NCI-H1694 treated with DMSO at 0.1 percent for 48 hours (cell line): ENCODE results near the gene ANKS3.

Source experiments
- DNase-seq: peaks from one replicate; lab custom pipeline; 2025; lab: John Stamatoyannopoulos, UW

ANKS3 gene

DNA sequence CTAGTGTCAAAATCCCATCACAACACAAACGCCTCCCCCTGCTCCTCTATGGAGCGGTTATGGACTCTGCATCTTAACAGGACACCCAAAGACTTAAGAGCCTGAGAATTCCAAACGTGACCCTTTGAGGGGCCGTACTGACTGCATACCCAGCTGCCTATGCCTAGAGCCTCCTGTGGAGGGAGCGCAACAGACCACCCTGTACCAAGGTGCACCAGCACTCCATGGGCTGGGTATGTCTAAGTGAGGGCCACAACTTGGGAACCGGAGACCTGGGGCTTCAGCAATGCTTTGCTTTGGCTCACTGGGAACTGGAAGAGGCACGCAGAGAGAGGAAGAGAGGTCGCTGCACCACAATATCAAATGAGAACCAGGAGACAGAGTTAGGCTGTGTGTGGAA, 5.4 kb downstream of the ANKS3 start:
- no peak for DNase-seq

DNA sequence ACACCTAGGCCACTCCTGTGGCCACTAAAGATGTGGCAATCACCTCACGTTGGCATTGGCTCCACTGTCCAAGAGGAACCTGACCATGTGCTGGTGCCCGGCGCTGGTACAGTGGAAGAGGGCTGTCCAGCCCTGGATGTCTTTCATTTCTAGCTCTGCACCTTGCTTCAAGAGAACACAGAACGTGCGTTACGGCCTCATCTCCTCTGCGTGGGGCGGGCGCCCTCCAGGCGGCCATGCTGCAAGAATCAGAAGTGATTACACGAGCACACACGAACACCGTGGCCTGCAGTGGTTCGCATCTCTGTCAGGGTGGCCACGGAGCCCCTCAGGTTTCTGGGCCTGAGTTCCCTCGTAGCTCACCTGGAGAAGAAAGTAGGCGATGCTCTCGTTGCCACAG, 7.5 kb downstream of the ANKS3 start:
- DNase-seq, result no peak

DNA sequence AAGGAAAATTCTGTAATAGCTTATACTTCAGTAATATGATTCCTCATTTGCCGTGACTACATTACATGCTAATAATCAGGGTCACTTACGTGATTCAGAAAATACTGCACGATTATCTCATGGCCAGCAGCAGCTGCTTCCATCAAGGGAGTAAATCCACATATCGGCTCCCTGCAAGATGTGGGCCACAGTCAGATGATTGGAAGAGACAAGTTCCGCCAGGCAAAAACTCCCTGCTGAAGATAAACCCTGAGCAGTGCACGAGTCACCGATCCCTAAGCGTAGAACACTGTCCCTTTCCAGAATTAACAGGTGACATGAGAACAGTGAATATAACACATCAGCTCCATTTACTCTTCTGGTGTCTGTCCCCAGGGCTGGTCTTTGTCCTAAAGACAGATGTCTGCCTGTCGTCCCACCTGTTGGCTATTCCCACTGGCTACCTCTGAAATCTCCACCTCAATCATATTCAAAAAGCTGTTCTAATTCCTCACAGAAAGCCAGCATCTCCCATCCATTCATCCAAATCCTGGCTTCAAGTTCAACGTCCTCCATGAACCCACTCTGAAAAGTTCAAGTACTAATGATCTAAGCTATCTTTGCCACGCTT, 9.3 kb downstream of the ANKS3 start:
- no peak for DNase-seq

DNA sequence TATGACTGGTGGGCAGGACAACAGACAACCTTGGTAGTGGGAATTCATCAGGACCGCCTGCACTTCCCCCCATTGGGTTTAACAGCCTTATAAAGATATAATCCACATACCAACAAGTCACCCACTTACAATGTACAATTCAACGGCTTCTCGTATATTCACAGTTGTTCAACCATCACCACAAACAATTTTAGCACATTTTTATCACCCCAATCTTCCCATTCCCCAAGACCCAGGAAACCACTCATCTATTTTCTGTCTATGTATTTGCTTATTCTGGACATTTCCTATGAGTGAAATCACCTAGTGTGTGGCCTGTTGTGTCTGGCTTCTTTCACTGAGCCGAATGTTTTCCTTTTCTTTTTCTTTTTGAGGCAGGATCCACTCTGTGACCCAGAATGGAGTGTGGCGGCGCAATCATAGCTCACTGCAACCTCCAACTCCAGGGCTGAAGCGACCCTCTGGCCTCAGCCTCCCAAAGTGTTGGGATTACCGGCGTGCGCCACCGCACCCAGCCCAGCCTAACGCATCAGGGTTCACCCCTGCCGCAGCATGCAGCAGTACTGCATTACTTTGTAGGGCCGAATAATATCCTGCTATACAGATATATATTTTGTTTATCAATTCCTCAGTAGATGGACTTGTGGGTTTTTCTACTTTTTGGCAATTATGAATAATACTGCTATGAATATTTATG, 10.9 kb downstream of the ANKS3 start:
- DNase-seq, result no peak

DNA sequence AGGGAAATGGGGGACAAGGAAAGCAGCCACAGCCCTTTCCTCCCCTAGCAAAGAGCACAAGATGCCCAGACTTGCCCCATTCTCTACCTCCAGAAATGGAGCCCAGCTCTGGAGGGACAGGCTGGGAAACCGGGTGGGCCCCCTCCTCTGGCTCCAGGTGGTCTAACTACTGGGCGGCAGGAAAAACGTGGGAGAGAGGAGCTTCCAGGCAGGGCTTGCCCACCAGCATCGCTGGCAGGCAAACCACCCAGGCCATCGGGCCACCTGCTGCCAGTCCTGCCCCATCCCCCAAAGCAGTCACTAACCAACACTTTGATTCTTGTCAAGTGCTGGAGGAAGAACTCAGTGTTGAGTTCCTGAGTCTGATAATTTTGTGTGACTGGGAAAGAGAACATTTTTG, 15.6 kb downstream of the ANKS3 start:
- DNase-seq, result no peak

DNA sequence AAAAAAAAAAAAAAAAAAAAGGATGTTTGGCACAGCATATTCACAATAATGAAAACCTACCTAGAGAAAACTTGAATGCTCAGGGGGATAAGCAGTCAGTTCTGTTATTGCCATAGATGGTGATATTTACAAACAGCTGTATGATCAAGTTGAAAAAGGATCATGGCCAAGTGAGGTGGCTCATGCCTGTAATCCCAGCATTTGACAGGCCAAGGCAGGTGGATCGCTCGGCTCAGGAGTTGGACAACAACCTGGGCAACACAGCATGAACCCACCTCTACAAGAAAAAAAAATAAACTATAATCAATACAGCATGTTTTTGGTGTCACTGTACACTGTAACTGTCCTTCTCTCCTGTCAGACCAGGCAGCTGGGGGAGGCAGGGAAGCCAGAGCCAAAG, 19.1 kb downstream of the ANKS3 start:
- DNase-seq, result no peak

DNA sequence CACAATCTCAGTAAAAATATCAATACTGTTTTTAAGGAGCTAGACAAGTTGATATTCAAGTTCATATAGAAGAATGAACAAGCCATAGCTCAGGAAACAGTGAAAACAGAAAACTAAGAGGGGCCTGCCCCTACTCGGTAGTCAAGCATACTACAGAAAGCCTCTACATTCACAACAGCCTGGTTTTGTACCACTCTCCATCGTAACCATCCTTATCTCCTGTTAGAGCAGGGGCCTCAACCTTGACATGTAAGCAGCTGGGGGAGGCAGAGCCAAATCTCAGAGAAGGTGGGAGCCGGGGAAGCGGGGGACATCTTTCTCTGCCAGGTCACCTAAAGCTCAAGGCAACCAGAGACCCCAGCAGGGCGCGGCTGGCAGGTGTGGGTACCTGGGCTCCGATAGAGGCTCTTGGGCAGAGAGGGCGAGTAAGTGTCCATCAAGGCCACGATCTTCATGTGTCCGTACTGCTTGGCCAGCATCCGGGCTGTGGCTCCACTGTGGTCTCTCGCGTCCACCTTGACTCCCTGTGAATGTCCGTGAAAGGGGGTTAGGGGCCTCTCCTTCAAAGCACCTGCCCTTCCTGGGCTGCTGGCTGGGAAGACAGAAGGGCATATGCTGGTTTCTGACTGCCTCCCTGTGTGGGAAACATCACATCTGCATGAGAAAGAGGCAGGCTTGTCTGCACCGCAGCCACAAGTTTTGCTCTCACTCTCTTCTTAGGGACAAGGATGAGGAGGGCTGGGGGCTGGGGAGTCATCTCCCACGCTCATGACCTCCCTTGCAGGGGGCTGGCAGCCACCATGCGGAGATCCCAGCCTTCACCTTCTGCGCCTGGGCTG, 20.2 kb downstream of the ANKS3 start:
- no peak for DNase-seq

DNA sequence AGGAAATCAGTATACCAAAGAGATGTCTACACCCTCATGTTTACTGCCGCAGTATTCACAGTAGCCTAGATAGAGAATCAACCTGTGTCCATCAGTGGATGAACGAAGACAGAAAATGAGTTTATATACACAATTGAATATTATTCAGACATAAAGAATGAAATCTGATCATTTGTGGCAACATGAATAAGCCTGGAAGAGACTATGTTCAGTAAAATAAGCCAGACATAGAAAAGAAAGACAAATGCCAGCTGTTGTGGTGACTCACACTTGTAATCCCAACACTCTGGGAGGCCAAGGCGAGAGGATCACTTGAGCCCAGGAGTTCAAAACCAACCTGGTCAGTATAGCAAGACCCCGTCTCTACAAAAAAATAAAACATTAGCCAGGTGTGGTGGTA, 24.6 kb downstream of the ANKS3 start:
- no peak for DNase-seq

DNA sequence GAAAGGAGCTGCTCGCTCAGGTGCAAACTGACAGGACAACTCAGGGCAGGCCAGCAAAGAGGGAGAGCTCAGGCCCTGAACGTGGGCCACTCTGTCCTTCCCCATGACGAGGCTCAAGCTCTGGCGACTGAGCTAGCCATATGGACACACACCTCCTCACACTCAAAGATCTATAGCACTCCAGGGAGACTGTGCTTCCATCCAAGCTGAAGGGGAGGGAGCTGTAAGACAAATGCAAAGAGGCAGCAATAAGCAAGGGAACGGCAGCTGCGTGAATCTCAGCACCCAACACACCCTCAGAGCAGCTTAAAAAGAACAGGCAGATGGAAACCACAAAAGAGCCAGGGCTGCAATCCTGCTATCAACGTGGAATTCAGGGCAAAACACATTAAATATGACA, 27.2 kb downstream of the ANKS3 start:
- no peak for DNase-seq

DNA sequence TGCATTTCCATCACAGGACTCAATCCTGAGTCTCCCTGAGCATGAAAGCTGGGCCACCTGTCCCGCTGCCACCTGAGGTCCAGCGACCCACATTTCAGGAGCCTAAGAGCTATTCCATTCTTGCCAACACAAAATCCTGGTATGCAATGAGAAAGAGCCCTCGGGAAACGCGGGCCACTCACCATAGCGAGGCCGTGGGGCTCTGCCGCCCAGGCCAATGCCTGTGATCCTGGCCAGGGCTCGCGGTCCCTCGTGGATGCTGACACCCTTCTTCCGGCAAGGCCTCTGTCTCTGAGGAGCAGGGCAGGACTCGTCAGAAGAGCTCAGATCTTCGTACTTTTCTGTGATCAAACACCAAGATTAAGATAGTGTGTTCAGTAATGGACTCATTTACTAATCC, 29.2 kb downstream of the ANKS3 start:
- no peak for DNase-seq

DNA sequence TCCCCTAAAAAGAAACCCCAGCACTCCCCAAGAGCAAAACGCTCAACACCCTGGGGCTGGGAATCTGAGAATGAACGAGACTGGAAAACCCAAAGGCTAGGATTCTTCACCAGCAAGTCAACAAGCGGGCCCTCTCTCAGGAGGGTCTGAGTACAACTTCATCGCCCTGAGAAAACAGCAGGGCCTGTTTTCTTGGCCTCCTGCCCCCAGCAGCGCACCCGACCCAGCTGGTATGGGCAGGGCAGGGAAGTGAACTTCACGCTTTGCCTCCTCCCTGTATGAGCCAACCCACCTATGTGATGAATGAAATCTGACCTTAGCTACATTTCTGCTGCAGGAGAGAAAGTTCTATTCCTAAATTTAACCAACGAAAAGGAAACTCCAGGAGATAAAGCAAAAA, 29.6 kb downstream of the ANKS3 start:
- no peak for DNase-seq

DNA sequence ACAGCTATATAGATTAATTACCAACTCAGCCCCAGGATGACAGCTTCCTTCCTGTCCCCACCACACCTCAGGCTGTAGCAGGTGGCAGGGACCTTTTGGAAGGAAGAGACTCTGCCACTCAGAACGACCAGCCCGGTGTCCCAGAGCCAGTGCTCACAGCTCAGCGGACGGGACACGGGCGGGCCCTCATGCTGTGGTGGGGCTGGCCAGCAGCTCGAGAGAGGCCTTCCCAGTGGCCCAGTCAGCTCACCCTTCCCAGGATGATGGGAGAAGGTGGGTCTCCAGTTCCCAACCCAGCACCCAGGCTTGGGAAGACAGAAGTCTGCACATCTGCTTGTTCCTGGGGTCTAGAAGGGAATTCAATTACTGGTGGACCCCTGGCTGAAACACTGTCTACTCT, 30.2 kb downstream of the ANKS3 start:
- DNase-seq, result no peak

DNA sequence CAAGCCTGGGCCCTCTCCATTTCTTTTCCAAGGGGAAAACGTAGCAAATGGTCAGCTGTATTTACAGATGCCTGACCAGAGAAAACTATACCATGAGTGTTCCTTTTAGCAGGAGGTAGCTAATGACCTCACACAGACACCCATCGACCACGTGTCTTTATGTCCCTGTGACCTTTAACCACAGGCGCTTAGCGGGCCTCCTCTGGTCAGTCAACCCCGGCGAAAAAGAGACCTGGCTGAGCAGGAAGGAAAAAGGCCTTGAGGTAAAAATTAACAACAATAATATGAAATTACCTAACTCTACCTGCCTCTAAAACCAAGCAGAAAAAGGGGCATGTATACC, 31.6 kb downstream of the ANKS3 start:
- DNase-seq, result no peak

DNA sequence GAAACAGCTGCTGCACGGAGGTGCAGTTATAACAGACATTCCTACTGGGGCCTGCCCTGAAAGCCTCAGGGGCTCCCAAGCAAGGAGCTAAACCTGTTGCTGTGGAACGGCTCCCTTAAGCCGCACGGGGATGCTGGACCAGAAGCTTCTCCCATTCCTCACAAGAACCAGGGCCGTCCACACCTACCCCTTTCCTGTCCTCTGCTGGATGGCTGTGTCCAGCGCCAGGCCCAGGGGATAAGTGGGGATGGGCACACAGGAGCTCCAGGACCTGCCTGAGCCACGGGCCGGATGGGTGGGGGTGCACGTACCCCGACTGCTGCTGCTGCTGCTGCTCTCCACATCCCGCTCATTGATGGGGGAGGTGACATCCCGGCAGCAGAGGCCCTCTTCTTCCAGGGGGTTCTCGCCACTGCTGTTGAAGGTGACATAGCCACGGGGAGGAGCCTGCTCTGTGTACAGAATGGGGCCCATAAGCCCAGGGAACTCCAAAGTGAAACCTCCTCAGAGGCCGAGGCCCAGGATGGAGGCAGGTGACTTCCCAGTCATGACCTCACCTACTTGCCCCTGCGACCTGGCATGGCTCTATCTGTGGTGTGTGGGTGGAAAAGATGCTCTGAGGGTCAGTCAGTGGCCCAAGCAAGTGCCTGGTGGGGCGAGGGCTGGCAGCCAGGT, 32.1 kb downstream of the ANKS3 start:
- DNase-seq, result no peak

DNA sequence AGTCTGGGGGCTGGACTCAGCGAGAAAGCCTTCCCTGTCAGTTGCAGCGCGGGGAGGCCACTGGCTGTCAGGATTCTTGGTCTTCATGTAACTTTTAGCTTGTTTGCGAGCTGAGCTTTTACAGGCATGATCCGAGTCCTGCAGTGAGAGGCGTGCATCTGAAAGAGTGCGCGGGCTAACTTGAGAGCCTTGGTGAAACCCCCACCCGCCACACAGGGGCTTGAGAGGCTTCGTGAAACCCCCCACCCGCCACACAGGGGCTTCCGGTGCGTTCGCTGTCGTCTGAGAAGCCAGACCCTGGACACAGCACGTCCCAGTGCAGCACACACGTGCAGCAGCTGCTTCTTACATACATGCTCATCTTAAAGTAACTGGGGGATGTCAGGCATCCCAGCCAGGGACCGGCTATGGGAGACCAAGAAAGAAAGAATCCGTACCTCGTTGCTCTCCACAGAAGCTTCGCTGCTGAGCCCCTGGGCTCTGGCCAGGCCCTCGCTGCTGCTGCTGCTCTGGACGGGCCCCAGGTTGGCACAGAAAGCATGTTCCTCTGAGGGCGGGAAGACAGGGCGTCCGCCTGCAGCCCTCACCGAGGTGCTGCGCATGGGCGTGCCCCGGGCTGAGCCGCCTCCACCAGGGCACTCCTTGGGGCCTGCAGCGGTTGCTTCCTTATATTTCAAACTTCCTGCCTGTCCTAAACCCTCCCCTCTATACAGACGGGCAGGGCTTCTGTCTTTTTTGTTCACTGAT, 32.9 kb downstream of the ANKS3 start:
- DNase-seq, result no peak

DNA sequence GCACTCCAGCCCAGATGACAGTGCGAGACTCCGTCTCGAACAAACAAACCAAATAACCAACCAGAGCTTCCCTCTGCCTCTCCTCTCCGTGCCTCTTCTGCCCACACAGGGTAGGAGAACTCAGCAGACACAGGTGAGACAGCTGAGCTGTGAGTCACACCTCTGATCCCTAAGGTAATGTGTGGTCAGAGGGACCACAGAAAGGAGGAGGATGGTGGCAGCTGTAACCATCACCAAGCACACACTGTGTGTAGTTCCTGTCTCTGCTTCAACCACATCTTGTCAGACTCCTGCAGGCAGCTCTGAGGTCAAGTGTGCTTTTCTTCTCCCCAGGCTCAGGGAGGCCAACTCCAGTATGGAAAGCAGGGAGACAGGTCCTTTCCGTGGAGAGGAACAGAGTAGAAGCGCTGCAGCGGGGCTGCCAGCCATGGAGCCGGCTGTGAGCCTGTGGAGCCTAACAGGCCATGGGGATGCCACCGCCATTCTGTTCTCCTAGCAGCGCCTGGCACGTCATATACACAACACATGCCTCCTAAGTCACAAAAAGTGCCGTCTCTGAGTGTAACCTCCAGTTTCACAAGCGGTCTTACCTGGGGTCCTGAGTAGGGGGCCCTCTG, 33.6 kb downstream of the ANKS3 start:
- no peak for DNase-seq

DNA sequence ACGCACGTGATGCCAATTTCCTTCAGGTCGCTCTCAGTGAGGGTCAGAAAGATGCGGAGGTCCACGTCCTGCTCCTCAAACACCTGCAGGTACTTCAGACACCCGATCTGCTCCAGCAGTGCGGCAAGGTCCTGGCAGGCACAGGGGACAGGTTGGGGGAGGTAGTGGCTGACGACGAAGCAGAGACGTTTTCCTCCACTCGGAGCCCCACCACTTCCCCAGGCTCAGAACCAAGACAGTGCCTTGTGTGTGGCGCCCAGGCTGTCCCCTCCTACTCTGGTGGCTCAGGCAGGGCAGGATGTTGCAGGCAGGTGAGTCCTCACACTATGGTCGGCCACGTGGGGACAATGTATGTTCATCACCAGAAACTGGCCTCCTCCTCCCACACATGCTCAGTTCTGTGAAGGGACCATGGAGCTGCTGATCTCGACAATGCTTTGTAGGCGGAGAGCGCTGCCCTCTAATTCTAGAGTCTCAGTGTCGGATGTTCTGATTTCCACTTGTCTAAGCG, 35.0 kb downstream of the ANKS3 start:
- no peak for DNase-seq

DNA sequence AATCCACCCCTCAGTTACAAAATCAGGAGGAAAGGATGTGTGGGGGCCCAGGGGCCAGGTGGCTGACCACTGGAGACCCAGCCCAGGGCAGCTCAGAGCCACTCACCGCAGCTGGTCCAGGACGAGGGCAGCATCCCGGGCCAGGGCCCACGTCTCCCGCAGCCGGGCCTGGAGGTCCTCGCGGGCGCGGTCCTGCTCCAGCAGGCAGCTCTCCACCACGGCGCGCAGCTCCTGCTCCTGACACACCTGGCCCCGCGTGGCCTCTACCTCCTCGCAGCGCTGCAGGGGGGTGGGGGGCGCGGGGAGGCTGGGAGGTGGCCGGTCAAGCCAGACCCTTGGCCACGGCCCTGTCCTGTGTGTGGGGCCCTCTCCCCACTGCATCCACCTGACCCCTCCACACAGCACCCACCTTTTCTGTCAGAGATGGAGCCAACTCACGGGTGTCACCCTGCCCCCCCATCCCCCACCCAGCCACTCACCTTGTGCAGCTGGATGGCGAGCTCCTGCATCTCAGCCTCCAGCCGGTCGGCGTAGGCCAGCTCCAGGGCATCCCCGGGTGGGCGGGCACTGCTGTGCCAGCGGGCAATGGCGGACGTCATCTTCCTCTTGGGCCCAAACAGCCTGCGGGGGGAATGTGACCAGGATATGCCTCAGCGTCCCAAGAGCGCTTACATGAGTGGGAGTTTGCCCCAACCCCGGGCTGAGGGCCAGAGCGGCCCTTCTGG, 35.6 kb downstream of the ANKS3 start:
- DNase-seq, result no peak

DNA sequence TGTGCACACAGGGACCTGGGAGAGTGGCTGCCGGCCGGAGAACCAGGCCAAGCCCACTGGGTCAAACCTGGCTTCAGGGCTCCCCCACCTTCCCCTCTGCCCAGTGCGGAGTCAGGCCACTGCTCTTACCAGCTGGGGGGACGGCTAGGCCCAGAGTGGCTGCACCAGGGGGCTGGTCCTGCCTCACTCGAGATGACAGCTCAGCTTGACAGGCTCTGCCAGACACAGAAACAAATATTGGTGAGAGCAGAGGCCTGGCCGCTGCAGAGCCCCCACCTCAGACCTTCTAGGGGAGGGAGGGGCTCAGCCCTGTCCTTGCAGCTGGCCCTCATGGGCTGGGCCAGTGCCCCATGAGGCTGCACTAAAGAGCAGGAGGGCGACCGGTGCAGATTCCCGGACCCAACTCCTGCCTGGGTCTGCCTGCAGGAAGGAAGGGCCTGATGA, 36.2 kb downstream of the ANKS3 start:
- no peak for DNase-seq
